ENCODE measurements around the gene COL13A1. TPM values are rescaled to one million over a fixed set of nuclear protein-coding genes. Genes with fewer than 3 reads are reported as not detected.

The COL13A1 gene
- total and polyA plus RNA-seq, 2 donors (not counting 1 experiment from before 2014, with no cell fraction given): 5.7 to 7.4 TPM

GRCh38 chr10:69949770-69950169 is 148.1 kb downstream of the COL13A1 start:
- no peaks in the 10 kb centered on the region for H3K9me3 ChIP-seq (ENCODE audit: control insufficient read depth, insufficient read depth, low read depth, low read length)
- TF ChIP-seq CTCF (conservative IDR thresholded peaks at IDR 0.05 in 1 of 2, IDR thresholded peaks at IDR 0.05 in 1 of 2; ENCODE audit: low read depth in 1 of 2, low read length in 2 of 2) (no peak), EZH2 (IDR thresholded peaks at IDR 0.05; ENCODE audit: low read length, missing control alignments) (no peak)
- H3K36me3 ChIP-seq (ENCODE audit: control insufficient read depth, insufficient read depth, low read length): peaks cover 3% of the 10 kb centered on the region
- H3K79me2 ChIP-seq (ENCODE audit: control insufficient read depth, insufficient read depth, low read length): no peaks in the 10 kb centered on the region
- no peaks in the 10 kb centered on the region for H3K4me1 ChIP-seq (ENCODE audit: control insufficient read depth, extremely low read depth, insufficient read depth, low read length)
- no peak overlapping the region for H3K4me2 ChIP-seq (ENCODE audit: extremely low read depth, insufficient read depth, low read length)
- no peak overlapping the region for H3K9ac ChIP-seq (ENCODE audit: insufficient read depth, low read length)
- H3K4me3 ChIP-seq (replicated peaks in 1 of 4; ENCODE audit: control extremely low read depth in 1 of 4, insufficient read depth in 1 of 4, low read depth in 3 of 4, low read length in 4 of 4): no peak overlapping the region
- H2AFZ ChIP-seq (ENCODE audit: low read length): no peak overlapping the region
- no peak overlapping the region for H3K27ac ChIP-seq (ENCODE audit: insufficient read depth, low read length)
- no peak for DNase-seq (ENCODE audit: low read depth in 2 of 2)
- no peaks in the 10 kb centered on the region for H4K20me1 ChIP-seq (ENCODE audit: control insufficient read depth, extremely low read depth, insufficient read depth, low read length)
- H3K27me3 ChIP-seq (ENCODE audit: control insufficient read depth, insufficient read depth, low read length): no peaks in the 10 kb centered on the region

- Histone ChIP-seq H3K79me2 (ENCODE audit: control insufficient read depth, insufficient read depth, low read length) (no peaks in the 10 kb centered on the region), H3K9me3 (ENCODE audit: control insufficient read depth, insufficient read depth, low read depth, low read length) (no peaks in the 10 kb centered on the region), H3K9ac (ENCODE audit: insufficient read depth, low read length) (no peak overlapping the region), H3K27ac (ENCODE audit: insufficient read depth, low read length) (no peak overlapping the region), H3K27me3 (ENCODE audit: control insufficient read depth, insufficient read depth, low read length) (no peaks in the 10 kb centered on the region), H3K4me2 (ENCODE audit: extremely low read depth, insufficient read depth, low read length) (no peak overlapping the region), H3K4me3 (replicated peaks in 1 of 4; ENCODE audit: control extremely low read depth in 1 of 4, insufficient read depth in 1 of 4, low read depth in 3 of 4, low read length in 4 of 4) (no peak overlapping the region), H2AFZ (ENCODE audit: low read length) (no peak overlapping the region), H4K20me1 (ENCODE audit: control insufficient read depth, extremely low read depth, insufficient read depth, low read length) (no peaks in the 10 kb centered on the region), H3K36me3 (ENCODE audit: control insufficient read depth, insufficient read depth, low read length) (peaks cover 2% of the 10 kb centered on the region), H3K4me1 (ENCODE audit: control insufficient read depth, extremely low read depth, insufficient read depth, low read length) (no peaks in the 10 kb centered on the region)
- DNase-seq (ENCODE audit: low read depth in 2 of 2): no peak
- TF ChIP-seq CTCF (conservative IDR thresholded peaks at IDR 0.05 in 1 of 2, IDR thresholded peaks at IDR 0.05 in 1 of 2; ENCODE audit: low read depth in 1 of 2, low read length in 2 of 2) (no peak), EZH2 (IDR thresholded peaks at IDR 0.05; ENCODE audit: low read length, missing control alignments) (no peak)
These were observed 150.0 kb downstream of the COL13A1 start for GRCh38 chr10:69951658-69952057.

GRCh38 chr10:69952069-69952800 is 150.5 kb downstream of the COL13A1 start:
- H3K36me3 ChIP-seq (ENCODE audit: control insufficient read depth, insufficient read depth, low read length): peaks cover 2% of the 10 kb centered on the region
- no peak for TF ChIP-seq EZH2 (IDR thresholded peaks at IDR 0.05; ENCODE audit: low read length, missing control alignments)
- TF ChIP-seq CTCF (conservative IDR thresholded peaks at IDR 0.05 in 1 of 2, IDR thresholded peaks at IDR 0.05 in 1 of 2; ENCODE audit: low read depth in 1 of 2, low read length in 2 of 2): no peak
- no peak overlapping the region for H3K4me3 ChIP-seq (replicated peaks in 1 of 4; ENCODE audit: control extremely low read depth in 1 of 4, insufficient read depth in 1 of 4, low read depth in 3 of 4, low read length in 4 of 4)

More at GRCh38 chr10:69952069-69952800, 150.5 kb downstream of the COL13A1 start:
- DNase-seq (ENCODE audit: low read depth in 2 of 2): no peak
- no peak overlapping the region for H2AFZ ChIP-seq (ENCODE audit: low read length)
- no peaks in the 10 kb centered on the region for H3K27me3 ChIP-seq (ENCODE audit: control insufficient read depth, insufficient read depth, low read length)
- no peaks in the 10 kb centered on the region for H3K79me2 ChIP-seq (ENCODE audit: control insufficient read depth, insufficient read depth, low read length)
- H3K9ac ChIP-seq (ENCODE audit: insufficient read depth, low read length): no peak overlapping the region
- no peaks in the 10 kb centered on the region for H3K9me3 ChIP-seq (ENCODE audit: control insufficient read depth, insufficient read depth, low read depth, low read length)
- no peaks in the 10 kb centered on the region for H4K20me1 ChIP-seq (ENCODE audit: control insufficient read depth, extremely low read depth, insufficient read depth, low read length)
- no peak overlapping the region for H3K4me2 ChIP-seq (ENCODE audit: extremely low read depth, insufficient read depth, low read length)
- H3K27ac ChIP-seq (ENCODE audit: insufficient read depth, low read length): no peak overlapping the region
- H3K4me1 ChIP-seq (ENCODE audit: control insufficient read depth, extremely low read depth, insufficient read depth, low read length): no peaks in the 10 kb centered on the region
